SH-SY5Y (cell line): ENCODE measurements around the gene CDC42EP5.

Experiments used
- GATA2 ChIP-seq: IDR thresholded peaks from 2 replicates; pipeline ENCODE4 v1.6.1; 2011; ENCODE audit warnings: mild to moderate bottlenecking, low read depth, low read length
- GATA3 ChIP-seq: IDR thresholded peaks from 2 replicates; pipeline ENCODE4 v1.6.1; 2011; ENCODE audit warnings: low read depth, mild to moderate bottlenecking, low read length, moderate library complexity

DNA sequence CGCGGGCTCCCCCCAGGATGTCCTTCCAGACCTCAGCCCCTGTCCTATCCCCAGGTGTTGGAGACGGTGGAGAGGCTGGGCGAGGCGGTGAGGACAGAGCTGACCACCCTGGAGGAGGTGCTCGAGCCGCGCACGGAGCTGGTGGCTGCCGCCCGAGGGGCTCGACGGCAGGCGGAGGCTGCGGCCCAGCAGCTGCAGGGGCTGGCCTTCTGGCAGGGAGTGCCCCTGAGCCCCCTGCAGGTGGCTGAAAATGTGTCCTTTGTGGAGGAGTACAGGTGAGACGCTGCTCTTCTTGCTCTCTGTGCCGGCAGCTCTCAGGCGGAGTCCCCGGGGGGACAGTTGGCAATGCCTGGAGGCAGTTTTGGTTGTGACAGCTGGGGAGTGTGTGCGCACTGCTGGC lies 51.0 kb downstream of the CDC42EP5 start:
- TF ChIP-seq GATA2, result no peak
- no peak for TF ChIP-seq GATA3
